Hematopoietic multipotent progenitor cell treated with erythropoietin and hydrocortisone succinate and interleukin-3 and kit ligand, for 6 days (in vitro differentiated cells): Measurements from ENCODE around the gene CD99L2.
"Not testable (repeated sequence)": the region's sequence is repeated elsewhere in the genome, so short reads cannot be mapped to it uniquely, and the experiment has no call there.

ENCODE experiments used
- DNase-seq: peaks from one replicate; pipeline ENCODE4 v3.0.0-alpha.2; 2015

The CD99L2 gene

DNA sequence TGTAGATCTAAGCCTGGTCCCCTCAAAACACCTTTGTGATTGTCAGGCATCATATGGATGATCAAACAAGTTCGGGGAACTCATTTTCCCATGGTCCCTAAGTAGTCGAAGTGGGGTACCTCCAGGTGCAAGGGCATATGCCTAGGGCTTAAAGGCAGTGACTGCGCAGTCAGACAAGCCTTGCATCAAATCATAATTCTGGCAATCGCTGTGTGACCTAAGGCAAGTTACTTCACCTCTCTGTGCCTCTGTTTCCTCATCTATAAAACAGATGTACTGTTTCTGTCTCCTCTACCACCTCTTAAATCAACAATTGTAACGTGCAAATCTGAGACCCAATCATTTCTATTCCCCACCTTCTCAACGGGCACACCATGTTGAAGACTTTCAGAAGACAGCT is 1.8 kb downstream of the CD99L2 start:
- no peak for DNase-seq

- DNase-seq: no peak
Measured at GRCh38 chrX:150893936-150894335, 4.5 kb downstream of the CD99L2 start.

GRCh38 chrX:150889131-150889530 is 9.3 kb downstream of the CD99L2 start:
- no peak for DNase-seq

- no peak for DNase-seq
Measured at GRCh38 chrX:150887906-150888465, 10.5 kb downstream of the CD99L2 start.

- DNase-seq: not testable (repeated sequence)
Measured at GRCh38 chrX:150887268-150887667, 11.2 kb downstream of the CD99L2 start.

GRCh38 chrX:150886381-150886780 is 12.1 kb downstream of the CD99L2 start:
- DNase-seq: no peak

GRCh38 chrX:150880808-150881165 is 17.7 kb downstream of the CD99L2 start:
- no peak for DNase-seq

DNA sequence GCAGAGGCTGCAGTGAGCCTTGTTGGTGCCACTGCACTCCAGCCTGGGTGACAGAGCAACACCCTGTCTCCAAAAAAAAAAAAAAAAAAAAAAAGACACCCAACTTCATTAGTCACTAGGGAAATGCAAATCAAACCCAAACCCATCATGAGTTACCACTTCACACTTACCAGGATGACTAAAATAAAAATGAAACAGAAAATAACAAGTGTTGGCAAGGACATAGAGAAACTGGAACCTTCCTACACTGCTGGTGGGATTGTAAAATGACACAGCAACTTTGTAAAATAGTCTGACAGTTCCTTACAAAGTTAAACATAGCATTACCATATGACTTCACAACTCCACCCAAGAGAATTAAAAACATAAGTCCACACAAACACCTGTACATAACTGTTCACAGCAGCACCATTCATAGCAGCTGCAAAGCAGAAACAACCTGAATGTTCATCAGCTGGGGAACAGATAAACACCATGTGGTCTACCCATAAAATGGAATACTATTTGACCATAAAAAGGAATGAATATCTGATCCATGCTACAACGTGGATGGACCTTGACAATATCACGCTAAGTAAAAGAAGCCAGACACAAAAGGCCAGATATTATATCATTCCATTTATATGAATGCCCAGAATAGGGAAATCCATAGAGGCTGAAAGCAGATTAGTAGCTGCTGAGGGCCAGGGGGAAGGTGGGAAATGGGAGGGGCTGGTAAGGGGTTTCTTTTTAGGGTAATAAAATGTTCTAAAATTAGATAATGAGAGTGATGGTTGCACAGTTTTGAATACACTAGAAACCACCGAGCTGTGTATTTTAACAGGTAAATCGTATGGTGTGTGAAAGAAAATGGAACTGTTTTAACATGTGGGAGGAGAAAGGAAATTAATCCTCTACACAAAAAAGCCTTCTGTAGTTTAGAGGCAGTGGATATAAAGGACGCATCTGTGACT is 18.3 kb downstream of the CD99L2 start:
- no peak for DNase-seq

DNA sequence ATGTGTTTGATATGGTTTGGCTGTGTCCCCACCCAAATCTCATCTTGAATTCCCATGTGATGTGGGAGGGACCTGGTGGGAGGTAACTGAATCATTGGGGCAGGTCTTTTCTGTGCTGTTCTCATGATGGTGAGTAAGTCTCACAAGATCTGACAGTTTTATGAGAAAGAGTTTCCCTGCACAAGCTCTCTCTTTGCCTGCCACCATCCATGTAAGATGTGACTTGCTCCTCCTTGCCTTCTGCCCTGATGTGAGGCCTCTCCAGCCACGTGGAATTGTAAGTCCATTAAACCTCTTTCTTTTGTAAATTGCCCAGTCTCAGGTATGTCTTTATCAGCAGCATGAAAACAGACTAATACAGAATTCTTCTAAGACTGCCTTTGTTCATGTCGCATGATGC is 22.8 kb downstream of the CD99L2 start:
- DNase-seq: not testable (repeated sequence)

DNA sequence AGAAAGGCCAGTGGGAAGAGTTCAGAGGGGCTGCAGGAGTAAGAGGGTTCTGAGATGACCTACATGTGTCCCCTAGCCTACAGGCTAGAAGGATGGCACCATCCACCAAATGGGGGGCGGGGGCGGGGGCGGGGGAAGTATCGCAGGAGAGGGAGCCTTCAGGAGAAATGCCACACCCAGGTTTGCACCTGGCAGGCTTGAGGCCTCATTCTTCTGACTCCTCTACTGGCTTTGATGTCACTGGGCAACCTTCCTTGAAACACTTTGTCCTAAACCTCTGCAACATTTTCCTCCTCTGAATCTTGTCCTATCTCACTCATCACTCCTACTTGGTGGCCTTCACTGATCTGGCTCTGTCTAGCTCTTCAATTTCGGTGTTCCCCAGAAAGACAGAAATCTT is 24.0 kb downstream of the CD99L2 start:
- DNase-seq: no peak

DNA sequence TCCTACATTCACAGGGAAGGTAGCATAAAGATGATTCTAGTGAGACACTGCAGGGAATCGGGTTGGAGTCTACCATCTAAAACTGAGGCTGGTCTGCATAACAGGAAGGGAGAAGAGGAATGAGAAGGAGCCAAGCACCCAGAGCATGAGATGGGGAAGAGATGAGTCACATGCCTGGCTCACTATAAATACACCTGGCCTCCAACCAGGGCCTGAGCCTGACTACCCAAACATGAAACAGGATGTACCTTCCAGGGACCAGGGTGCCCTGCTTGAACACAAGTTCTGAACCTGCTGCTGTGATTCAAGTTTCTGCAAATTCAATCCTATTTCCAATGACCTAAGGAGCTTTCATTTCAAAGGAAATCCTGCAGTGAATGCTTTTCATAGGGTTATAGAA is 24.9 kb downstream of the CD99L2 start:
- DNase-seq: no peak

GRCh38 chrX:150872773-150873336 is 25.6 kb downstream of the CD99L2 start:
- no peak for DNase-seq

DNA sequence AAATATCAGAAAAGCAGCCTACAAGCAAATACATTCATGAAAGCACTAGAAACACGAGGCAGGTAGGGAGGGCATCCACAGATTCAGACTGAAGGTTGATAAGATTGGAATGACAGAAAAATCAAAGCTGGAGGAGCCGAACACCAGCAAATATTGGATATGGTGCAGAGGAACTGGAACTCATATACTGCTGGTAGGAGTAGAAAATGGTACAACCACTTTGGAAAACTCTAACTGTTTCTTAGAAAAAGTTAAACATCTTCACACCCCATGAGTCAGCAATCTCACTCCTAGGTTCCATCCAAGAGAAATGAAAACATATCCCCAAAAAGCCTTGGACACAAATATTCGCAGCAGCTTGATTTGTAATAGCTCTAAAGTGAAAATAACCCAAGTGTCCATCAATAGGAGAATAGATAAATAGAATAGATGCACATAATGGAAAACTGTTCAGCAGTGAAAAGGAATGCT is 27.1 kb downstream of the CD99L2 start:
- no peak for DNase-seq

GRCh38 chrX:150870487-150871340 is 27.8 kb downstream of the CD99L2 start:
- DNase-seq: no peak

- no peak for DNase-seq
Measured at GRCh38 chrX:150870029-150870428, 28.4 kb downstream of the CD99L2 start.

GRCh38 chrX:150869450-150869849 is 29.0 kb downstream of the CD99L2 start:
- no peak for DNase-seq

DNA sequence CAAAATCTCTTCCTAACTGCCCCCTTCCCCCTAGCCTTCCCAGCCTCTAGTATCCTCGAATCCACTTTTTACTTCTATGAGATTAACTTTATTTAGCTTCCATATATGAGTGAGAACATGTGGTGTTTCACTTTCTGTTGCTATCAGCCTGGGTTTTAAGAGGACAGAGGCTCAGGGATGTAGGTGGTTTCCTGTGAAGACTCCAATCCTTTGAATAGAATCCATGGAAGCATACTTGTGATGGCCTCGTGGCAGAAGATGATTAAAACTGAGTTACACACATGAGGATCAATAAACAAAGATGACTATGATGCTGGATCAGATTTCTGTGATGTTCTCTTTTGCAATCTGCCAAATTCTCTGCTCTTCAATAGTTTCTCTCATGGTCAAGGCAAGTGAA is 29.8 kb downstream of the CD99L2 start:
- DNase-seq: no peak

- no peak for DNase-seq
Measured at GRCh38 chrX:150864127-150864526, 34.3 kb downstream of the CD99L2 start.

DNA sequence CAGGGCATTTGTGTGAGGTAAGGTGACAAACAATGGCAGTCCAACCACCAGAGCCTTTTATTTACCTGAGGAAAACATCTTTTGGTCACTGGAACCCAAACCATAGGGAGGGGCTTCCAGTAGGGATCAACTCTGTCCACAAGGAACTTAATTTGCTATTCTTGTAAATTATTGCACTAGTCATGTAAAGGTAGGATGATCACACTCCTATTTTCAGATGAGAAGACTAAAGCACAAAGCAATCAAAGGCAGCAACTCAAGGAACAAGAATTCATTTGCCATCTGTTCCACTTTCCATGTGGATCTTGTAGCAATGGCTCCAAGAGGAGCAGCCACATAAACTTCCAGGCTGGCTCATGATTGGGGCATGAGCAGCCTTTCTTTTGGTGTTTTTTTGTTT is 35.3 kb downstream of the CD99L2 start:
- DNase-seq: no peak

DNA sequence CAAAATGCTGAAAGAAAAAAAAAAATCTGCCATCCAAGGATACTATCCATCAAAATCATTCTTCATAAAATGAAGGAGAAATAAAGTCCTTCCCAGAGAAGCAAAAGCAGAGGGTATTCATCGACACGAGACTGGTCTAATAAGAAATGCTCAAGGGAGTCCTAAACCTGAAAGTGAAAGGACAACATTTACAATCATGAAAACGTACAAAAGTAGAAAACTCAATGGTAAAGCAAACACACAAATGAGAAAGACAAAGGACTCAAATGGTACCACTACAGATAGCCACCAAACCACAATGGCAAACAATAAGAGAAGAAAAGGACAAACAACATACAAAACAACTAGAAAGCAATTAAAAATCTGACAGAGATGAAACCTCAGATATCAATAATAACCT is 41.0 kb downstream of the CD99L2 start:
- DNase-seq: no peak

GRCh38 chrX:150856785-150857184 is 41.7 kb downstream of the CD99L2 start:
- DNase-seq: no peak

DNA sequence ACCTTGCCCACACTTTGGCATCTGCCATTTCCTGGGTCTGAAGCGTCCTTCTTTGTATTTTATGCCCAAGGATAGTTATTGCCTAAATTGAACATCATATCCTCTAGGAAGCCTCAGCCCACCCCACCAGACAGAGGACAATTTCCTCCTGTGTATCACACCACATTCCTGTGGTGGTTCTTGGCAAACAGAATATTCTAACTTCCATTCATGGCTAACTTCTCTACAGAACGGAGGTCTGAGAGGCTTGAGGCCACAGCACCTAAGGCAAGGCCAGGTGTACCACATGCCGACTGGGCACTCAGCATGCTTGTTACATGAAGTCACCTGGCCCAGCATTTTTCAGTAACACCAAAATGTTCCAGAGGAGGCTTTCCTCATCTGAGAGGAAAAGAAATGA is 42.4 kb downstream of the CD99L2 start:
- no peak for DNase-seq

- no peak for DNase-seq
Measured at GRCh38 chrX:150854856-150855255, 43.6 kb downstream of the CD99L2 start.
